DOHH2 (cell line): ENCODE results near the gene DMD.

Experiments used
- EZH2phosphoT487 ChIP-seq: fragments of 200-600 bp; sonication (generic); IDR thresholded peaks from 2 replicates; pipeline ENCODE4 v1.6.1; 2017; ENCODE audit warnings: borderline replicate concordance, mild to moderate bottlenecking, antibody characterized with exemption, low read length, moderate library complexity, mixed read lengths
- TF ChIP-seq, protein P1 (sequence below): fragments of 200-600 bp; sonication (generic); IDR thresholded peaks from one replicate; pipeline ENCODE4 v1.5.1; 2014; ENCODE audit warnings: antibody characterized with exemption, mild to moderate bottlenecking, low read depth, low read length; ENCODE audit not compliant: poor library complexity, severe bottlenecking

- TF ChIP-seq, protein P1, sequence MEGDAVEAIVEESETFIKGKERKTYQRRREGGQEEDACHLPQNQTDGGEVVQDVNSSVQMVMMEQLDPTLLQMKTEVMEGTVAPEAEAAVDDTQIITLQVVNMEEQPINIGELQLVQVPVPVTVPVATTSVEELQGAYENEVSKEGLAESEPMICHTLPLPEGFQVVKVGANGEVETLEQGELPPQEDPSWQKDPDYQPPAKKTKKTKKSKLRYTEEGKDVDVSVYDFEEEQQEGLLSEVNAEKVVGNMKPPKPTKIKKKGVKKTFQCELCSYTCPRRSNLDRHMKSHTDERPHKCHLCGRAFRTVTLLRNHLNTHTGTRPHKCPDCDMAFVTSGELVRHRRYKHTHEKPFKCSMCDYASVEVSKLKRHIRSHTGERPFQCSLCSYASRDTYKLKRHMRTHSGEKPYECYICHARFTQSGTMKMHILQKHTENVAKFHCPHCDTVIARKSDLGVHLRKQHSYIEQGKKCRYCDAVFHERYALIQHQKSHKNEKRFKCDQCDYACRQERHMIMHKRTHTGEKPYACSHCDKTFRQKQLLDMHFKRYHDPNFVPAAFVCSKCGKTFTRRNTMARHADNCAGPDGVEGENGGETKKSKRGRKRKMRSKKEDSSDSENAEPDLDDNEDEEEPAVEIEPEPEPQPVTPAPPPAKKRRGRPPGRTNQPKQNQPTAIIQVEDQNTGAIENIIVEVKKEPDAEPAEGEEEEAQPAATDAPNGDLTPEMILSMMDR: no peak
- TF ChIP-seq EZH2phosphoT487: no peak
Measured at GRCh38 chrX:31356275-31357212, 1854.8 kb downstream of the DMD start.
